CD4-positive, alpha-beta T cell treated with Interferon alpha-2 for 1 hour (primary cell): ENCODE measurements around the gene MTUS2.
A peak's percentile ranks its signal among the peaks of the same experiment; 100 is the strongest.

Source experiments
- DNase-seq, 2 donors: peaks; one replicate each; pipeline ENCODE4 v3.0.0-alpha.2; 2020 to 2022

The MTUS2 gene

DNA sequence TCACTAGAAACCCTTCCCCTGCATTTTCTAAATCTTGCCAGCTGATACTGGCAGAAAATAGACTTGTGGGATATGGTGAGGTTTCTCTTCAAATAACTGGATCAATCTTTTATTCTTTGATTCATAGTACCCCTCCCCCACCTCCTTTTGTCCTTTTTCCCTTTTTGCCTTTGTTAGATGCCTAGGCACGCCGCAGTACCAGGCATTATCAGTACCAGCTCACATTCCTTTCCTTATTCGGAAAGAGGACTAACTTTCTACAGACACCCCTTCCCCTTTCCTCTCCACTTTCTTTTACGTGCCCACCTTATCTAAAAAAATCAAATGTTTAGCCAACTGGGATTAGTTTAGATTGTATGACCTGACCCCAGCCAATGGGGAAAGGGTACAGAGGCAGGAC lies 226.4 kb downstream of the MTUS2 start:
- DNase-seq = no peak

DNA sequence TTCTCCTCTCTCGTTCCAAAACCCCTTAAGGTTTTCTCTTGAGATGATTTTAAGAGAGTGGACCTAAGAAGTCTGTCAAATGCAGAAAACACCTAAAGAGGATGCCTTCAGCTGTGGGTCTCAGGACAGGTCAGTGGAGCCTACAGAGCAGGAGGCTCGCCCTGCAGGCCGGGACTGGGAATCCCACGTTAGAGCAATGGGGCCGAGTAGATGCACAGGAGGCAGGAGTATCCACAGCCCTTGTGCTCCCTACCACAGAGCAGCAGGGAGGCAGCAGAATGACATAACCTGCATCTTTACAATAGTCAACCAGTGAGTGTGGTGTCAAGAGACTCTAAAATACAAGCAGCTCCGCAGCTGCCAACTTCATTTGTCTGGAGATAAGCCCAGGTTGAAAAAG lies 229.4 kb downstream of the MTUS2 start:
- no peak for DNase-seq

DNA sequence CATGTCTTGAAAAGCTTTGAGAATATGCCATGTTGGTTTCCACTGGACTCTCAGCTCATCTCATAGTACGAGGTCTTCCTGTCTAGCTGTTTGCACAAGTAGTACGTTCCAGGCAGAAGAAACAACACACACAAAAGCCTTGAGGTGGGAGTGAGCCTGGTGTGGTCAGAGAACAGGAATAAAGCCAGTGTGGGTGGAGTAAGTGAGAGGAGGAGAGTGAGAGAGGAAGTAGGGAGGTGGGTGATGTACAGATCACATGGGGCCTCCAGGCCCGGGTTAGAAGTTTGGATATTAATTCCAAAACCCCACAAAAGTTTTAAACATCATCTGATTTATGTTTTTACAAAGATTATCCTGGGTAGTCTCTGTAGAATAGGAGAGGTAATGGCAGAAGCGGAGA lies 230.6 kb downstream of the MTUS2 start:
- no peak for DNase-seq

DNA sequence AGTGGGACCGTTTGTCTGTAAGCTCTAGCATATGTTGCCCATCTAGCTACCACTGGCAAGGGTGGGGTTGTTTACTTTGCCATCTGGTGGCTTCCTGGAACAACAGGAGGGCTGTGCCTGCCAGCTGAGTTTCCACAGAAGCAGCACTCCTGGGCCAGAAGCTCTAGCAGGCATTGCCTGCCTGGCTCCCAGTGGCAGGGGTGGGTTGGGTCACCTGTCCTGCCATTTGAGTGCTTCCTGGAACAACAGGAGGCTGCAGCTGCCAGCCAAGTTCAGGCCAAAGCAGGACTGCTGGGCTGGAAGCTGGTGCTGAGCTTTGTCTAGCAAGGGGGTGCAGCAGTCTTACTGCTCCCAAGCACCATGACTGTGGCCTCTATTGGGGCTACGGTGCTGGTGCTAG lies 239.7 kb downstream of the MTUS2 start:
- no peak for DNase-seq

DNA sequence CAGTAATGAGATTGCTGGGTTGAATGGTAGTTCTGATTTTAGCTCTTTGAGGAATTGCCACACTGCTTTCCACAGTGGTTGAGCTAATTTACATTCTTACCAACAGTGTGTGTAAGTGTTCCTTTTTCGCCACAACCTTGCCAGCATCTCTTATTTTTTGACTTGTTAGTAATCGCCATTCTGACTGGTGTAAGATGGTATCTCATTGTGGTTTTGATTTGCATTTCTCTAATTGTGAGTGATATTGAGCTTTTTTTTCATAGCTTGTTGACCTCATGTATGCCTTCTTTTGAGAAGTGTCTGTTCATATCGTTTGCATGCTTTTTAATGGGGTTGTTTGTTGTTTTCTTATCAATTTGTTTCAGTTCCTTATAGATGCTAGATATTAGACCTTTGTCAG lies 245.0 kb downstream of the MTUS2 start:
- no peak for DNase-seq

DNA sequence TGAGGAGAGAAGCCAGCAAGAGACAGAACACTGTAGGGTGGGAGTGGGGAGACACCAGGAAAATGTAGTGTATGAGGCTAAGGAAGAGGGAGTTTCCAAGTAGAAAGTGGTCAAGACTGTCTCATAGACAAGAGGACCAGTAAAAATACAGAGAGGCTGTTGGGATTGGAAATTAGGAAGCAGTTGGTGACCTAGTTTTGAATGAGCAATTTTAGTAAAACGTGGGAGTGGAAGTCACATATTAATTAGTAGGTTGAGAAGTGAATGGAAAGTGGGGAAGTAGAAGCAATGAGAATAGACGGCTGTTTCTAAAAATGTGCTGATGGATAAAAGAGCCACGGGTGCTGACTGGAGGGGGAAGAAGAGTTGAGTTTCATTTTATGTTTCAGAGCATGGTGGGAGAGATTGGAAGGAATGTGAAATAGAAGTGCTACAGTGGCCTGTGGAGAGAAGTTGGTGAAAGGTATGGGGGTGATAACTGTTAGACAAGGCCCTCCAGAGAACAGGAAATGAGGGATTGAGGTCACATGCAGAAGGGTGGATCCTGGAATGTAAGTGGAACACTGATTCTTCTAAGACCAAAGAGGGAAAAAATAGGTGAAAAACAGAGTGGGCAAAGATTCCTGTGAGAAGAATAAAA lies 247.3 kb downstream of the MTUS2 start:
- no peak for DNase-seq

DNA sequence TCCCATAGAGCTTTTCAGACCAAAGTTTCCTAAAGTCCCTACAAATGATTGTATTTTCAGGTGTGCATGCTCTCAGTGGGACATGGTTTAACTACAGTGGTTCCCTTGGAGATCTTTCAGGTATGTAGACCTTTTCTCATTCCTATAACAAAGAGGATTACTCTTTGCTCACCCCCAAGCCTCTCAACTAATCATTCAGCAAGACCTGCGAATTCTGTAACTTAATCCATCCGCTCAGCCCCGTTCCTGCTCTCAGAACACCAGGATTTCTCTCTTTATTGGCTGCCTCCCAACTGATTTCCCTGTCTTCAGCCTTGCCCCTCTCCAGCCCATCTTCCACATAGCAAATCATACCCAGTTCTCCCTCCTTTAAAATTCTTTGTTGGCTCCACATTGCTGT lies 253.6 kb downstream of the MTUS2 start:
- DNase-seq = no peak

DNA sequence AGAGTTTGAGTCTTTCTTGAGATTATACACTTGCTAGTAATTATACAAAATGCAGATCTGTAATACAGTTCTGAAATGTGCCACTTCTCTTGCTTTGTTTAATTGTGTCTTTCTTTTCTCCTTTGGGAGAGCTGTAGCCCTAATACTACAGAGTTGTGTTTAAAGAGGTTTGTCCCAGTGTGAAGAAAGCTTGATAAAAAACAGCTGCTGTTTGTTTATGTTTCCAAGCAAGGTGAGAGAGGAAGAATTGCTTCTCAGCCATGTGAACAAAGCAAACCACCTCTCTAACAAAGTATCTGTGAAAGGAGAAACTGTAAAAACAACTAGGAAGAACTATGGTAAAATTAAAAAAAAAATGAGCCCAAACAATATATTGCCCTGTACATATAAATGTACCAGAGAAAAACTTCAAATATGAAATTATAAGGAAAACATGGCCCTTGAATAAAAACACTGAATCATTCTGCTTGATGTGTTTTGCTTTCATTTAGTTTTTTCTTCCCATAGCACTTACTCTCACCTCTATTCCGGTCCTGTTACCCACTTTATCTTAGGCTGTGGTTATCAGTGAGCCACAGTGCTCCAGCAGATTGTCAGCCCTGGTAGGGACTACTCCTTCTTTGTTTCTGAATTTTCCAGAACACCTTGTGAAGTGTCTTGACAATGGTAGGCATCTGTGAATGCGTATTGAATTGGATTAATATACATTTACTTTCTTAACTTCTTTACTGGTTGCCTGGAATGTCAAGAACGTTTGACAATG lies 257.1 kb downstream of the MTUS2 start:
- DNase-seq = no peak

DNA sequence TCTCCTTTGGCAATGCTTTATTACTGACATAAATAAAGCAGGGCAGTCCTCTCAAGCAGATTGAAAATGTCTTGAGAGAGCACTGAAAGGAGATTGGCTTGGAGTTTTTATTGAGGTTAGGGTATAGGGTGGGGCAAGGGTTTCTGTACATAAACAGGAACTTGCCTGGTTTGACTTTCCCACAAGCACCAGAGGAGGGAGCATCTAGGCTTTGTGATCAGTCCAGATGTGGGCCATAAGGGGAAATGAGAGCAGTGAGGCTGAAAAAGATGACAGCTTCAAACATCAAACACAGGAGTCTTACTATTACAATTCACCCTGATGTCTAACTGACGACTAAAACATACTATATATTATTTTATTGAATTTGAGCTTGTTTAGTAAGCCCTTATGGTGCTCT lies 260.9 kb downstream of the MTUS2 start:
- DNase-seq = peak; percentile 45 to 69

DNA sequence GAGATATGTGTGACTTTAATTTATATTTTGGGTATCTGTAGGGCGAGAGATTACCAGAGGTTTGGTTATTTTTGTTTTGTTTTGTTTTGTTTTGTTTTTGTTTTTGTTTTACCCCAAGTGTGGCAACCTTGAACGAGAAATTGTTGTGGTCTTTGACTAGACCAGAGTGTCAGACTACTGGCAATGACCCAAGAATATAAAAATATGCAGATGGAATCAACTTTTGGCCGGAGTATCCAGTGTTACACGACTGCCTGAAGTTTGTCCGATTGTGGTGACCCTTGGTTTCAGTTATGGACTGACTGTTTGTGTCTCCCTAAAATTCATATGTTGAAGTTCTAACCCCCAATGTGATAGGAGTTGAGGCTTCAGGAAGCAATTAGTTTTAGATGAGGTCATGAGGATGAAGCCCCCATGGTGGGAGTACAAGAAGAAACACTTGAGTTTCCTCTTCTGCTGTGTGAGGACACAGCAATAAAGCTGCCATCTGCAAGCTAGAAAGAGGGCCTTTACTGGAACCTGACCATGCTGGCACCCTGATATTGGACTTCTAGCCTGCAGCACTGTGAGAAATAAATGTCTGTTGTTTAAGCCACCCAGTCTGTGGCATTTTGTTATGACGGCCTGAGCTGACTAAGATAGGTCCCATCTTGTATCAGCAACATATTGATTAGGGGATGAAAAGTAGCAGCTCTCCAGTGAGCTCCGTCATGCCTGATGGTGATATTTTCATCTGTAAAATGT lies 261.7 kb downstream of the MTUS2 start:
- no peak for DNase-seq

DNA sequence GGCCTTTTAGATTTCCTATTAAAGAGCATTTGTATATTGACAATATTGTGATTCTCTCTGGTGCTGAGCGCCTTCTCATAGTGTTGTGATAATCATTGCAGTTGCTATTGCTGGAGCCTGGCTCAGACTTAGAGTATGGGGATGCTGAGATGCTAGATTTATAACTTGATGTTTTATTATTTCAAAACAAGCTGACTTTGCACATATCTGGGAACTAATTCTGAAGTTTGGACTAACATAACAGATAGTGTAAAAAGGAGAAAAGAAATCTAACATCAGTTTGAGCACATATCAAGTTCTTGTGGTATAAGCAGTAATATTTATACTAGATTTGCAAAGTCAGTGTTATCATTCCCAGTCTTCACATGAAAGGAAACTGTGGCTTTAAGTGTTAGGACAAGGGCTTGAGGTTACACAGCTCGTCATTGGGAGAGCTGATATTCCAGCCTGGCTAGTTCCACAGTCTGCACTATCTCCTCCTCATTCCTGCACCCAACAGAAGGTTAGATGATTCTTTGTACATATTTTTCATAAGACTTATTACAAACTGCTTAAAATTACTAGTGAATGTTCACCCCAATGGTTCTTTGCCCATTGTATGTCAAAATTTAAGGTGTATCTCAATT lies 279.8 kb downstream of the MTUS2 start:
- DNase-seq = no peak

DNA sequence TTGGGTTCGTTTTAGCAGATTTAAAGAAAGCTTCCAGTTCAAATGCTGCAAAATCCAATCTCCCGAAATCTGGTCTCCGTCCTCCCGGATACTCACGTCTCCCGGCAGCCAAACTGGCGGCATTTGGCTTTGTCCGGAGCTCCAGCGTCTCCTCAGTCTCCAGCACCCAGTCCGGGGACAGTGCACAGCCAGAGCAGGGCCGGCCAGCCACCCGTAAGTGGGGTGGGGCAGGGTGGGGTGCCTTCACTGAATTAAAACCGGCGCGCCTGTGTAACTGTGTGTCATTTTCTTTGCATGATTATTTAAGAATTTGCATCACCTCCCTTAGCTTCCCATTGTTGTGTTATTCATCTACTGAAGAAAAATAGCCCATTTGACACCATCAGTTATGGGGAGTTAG lies 280.6 kb downstream of the MTUS2 start:
- DNase-seq = no peak

DNA sequence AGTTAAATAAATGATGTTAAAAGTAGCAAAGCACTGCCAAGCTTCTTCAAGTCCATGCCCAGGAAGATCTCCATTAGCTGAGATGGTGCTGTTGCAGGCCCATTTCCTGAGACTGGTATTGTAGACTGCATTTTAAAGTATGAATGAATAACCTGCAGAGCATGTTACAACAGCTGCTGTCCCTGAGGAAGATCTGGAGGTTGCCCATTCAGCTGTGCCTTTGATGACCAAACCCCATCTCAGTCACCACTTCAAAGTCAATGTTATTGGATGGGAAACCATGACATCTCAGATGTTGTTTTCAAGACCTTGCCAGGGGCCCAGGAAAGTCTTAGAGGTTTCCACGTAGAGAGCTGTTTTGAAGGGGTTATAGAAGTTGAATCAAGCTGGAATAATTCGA lies 281.3 kb downstream of the MTUS2 start:
- no peak for DNase-seq

DNA sequence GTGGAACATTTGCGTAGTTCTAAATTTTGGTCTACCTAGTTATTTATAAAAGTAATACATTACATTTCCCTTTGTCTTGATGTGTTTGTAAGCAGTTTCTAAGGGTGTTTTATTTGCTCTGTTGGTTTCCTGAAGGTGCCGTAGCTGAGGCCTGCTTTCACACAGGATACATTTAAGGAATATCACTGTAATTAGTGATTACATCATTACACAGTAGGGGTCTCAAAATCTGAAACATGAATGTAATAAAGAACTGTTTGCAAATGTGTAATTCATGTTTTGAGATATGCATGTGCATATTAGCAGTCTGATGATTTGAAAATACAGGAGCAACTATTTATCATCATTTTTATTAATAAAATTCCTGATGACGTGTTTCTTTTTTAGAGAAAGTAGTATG lies 281.8 kb downstream of the MTUS2 start:
- no peak for DNase-seq

DNA sequence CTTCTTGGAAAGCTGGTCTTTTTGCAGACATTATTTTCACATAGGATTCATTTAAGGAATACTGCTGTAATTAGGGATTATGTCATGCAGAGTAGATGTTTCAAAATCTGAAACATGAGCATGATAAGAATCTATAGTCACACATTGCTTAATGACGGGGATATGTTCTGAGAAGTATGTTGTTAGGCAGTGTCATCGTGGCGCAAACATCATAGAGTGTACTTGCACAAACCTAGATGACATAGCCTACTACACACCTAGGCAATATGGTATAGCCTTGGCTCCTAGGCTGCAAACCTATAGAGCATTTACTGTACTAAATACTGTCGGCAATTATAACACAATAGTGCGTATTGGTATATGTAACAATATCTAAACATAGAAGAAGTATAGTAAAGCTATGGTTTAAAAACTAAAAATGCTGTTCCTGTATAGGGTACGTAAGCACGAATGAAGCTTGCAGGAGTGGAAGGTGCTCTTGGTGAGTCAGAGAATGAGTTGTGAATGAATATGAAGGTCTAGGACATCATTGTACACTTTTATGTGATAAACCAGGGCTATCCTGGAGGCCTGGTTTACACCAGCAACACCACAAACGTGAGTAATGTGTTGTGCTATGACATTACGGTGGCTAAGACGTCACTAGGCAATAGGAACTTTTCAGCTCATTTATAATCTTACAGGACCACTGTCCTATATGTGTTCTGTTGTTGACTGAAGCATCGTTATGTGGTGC lies 283.1 kb downstream of the MTUS2 start:
- no peak for DNase-seq

DNA sequence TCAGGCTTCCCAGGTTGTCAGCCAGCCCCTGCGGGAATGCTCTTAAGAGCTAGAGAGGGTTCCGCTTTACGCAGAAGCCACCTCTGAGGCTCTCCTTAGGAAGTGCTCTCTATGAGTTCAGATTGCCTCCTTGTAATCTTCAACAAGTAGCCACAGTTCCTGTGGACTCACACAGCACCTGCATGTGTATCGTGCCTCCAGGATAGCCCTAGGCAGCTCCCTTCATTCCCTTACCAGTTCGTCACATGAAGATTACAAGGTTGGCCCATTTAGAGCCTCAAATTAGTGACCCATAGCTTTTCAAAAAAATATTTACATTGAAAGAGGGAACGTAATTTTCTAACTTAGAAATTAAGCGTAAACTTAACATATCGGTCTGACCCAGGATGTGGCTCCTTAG lies 284.3 kb downstream of the MTUS2 start:
- no peak for DNase-seq

DNA sequence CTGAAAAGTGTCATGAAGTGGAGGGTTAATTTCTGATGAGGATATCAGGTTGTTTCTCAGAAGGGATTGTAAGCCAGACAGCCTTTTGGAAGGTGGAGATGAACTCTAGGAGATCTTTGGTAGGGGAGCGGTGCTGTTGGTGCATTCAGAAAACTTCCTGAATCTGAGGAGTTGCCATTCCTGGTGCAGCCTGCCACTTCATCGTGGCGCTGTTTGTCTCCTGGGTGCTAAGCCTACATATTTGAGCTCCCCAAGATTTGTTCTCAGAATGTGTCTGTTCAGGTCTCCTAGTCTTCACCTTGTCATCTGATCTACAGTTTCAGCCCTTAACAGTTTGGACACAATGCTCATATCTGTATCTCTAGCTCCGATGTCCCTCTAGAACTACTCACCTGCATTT lies 285.6 kb downstream of the MTUS2 start:
- no peak for DNase-seq

DNA sequence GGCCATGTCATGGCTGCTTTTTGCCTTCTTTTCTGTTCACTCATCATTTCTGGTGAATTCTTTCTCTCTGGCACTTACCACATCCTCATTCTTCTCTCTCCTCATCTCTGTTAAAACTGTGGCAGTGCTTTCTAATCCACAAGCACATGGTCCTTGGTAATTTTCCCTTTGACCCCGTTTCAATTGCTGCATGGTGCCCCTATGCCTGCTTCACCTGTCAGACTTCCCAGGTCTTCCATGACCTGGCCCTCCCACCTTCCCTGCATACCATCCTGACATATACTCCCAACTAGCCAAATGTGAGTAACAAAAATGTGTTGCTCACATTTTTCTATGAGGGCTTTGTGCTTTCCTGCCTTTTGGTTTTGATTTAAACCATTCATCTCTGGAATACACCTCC lies 286.5 kb downstream of the MTUS2 start:
- no peak for DNase-seq

DNA sequence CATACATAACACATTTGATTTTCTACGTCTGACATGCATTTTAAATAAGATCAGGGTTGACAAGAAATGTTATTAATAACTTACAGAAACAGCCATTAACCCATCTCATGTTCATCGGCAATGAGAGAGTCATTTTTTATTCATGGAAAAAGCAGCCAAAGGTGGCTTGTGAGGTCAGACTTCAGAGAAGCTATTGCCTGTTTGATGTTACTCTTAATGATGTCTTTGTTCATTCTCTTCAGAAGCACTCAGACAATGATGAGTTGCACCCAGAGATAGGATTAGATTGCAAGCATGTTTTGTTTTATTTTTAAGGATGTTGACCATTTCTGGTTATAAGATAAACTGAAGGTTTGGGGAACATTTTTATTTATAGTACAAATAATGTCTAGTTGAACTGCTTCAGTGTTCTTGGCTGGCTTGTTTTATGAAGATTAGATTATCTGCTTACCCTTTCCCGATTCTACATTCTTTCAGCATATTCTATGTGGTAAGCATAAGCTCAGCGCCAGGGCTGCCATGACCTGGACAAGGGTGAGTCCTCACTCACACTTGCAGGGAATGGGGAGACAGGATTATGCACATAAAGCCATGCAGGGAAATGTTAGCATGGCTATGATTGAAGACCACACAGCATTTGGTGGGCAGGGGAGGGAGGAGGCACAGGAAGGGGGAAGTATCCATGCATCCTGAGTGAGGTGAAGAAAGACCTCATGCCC lies 288.1 kb downstream of the MTUS2 start:
- DNase-seq = no peak

DNA sequence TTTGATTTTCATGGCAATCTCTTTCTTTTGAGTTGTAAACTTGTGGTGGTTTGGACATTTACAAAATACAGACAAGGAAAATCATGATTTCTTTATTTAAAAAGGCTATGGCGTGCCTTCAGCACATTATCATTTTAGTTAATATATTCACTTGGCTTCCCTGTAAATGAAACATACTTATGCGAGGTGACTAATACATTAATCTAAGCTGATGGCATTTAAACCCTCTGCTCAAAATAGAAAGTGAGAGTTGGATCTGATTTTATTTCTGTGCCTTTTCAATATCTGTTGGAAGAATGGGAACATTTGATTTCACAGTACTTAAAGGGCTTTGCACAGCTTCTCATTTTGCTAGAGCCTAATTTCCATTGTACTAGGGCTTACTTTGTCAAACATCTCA lies 289.8 kb downstream of the MTUS2 start:
- no peak for DNase-seq

DNA sequence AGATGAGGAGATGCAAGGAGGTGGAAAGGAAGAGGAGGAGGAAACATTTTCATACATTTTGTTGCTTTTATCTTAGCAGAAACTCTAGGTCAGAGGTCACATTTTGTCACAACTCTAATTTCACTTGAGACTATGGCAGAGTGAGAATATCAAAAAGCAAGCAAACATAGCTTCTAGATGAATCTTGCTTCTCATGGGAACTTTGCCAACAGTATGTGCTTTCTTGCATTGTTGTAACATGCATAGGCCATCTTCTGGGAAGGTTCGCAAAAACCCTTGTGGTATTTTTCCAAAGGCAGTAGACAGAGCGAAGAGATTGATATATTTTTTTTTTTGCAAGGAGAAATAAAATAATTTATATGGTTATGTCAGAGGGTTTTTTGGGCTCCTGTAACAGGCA lies 291.3 kb downstream of the MTUS2 start:
- DNase-seq = no peak

DNA sequence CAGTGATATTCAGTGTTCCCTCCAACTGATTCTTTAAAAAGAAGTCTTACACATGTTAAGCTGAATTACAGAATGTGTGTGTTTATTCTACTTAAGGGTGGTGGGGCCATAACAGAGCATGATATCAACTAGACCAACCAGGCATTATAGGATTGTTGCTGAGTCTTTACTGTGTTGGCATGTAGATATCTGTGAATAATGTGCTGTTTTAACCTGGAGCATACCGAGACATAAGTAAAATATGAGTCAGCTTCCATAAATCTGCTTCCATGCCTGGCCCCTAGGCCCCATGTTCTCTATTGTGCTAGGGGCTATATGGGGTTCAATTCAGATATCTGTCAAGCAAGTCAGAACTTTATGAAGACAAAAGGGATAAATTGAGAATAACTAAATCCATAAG lies 295.7 kb downstream of the MTUS2 start:
- DNase-seq = no peak
